Measurements from ENCODE around the gene LRRN4CL.

- no peak for TF ChIP-seq CTCF (IDR thresholded peaks at IDR 0.05)
- TF ChIP-seq POLR2A (IDR thresholded peaks at IDR 0.05) = no peak
These were observed 17.5 kb upstream of the LRRN4CL start for GRCh38 chr11:62706850-62707247.

All from body of pancreas (tissue), 4 donors.